SK-N-MC (cell line): ENCODE measurements around the gene STARD9.

Experiments
- DNase-seq: peaks from one replicate; pipeline ENCODE4 v3.0.0-alpha.2; 2011; ENCODE audit warnings: low read depth, low spot score
- H3K27ac ChIP-seq: fragments of 200-600 bp; sonication (generic); 2 replicates; pipeline ENCODE4 v1.5.1; 2016; ENCODE audit warnings: mixed run types
- H3K36me3 ChIP-seq: fragments of 200-600 bp; sonication (generic); 2 replicates; pipeline ENCODE4 v1.6.1; 2017; ENCODE audit warnings: antibody characterized with exemption, low read length, mixed read lengths; ENCODE audit not compliant: insufficient read depth
- H3K4me3 ChIP-seq: fragments of 200-600 bp; sonication (generic); 2 replicates; pipeline ENCODE4 v1.5.1; 2016
- H3K9ac ChIP-seq: fragments of 200-600 bp; sonication (generic); 2 replicates; pipeline ENCODE4 v1.8.0; 2017; ENCODE audit warnings: mixed run types, mixed read lengths; ENCODE audit not compliant: insufficient read length
- H3K9me3 ChIP-seq: fragments of 200-600 bp; sonication (generic); 2 replicates; pipeline ENCODE4 v1.6.1; 2017; ENCODE audit warnings: low read depth, mild to moderate bottlenecking, antibody characterized with exemption, low read length, moderate library complexity, mixed read lengths
- EZH2 ChIP-seq: fragments of 200-600 bp; sonication (generic); IDR thresholded peaks from one replicate; pipeline ENCODE4 v1.6.1; 2017; ENCODE audit warnings: antibody characterized with exemption
- FOXP2 ChIP-seq: optimal IDR thresholded peaks from 2 replicates; pipeline ENCODE3; 2011; ENCODE audit warnings: mild to moderate bottlenecking, moderate library complexity; ENCODE audit not compliant: insufficient read depth; ENCODE audit errors: extremely low read length, control extremely low read depth
- POLR2AphosphoS5 ChIP-seq: IDR thresholded peaks from 2 replicates; pipeline ENCODE4 v1.6.1; 2012; ENCODE audit warnings: mild to moderate bottlenecking, low read depth, low read length, borderline replicate concordance

The STARD9 gene

GRCh38 chr15:42582569-42583375 lies 7.4 kb downstream of the STARD9 start:
- no peak for DNase-seq
- TF ChIP-seq EZH2 (no peak), FOXP2 (no peak), POLR2AphosphoS5 (no peak)
- Histone ChIP-seq H3K27ac (no peak overlapping the region), H3K36me3 (peaks cover 4% of the 10 kb centered on the region; the same call in 1 of the 2 replicates), H3K9me3 (no peaks in the 10 kb centered on the region), H3K4me3 (no peak overlapping the region), H3K9ac (no peak overlapping the region)

- Histone ChIP-seq H3K4me3 (no peak overlapping the region), H3K9me3 (no peaks in the 10 kb centered on the region), H3K9ac (no peak overlapping the region), H3K36me3 (peaks cover 4% of the 10 kb centered on the region; the same call in 1 of the 2 replicates), H3K27ac (no peak overlapping the region)
- no peak for DNase-seq
- no peak for TF ChIP-seq POLR2AphosphoS5
- TF ChIP-seq FOXP2, result no peak
- TF ChIP-seq EZH2, result no peak
Measured at GRCh38 chr15:42584031-42584765, 8.8 kb downstream of the STARD9 start.

- no peak overlapping the region for H3K27ac ChIP-seq
- H3K9ac ChIP-seq, result no peak overlapping the region
- no peak overlapping the region for H3K4me3 ChIP-seq
- no peak for DNase-seq
- H3K36me3 ChIP-seq, result peaks cover 3% of the 10 kb centered on the region; the same call in 1 of the 2 replicates
- no peaks in the 10 kb centered on the region for H3K9me3 ChIP-seq
- TF ChIP-seq EZH2 (no peak), FOXP2 (no peak), POLR2AphosphoS5 (no peak)
Measured at GRCh38 chr15:42590619-42591237, 15.3 kb downstream of the STARD9 start.

GRCh38 chr15:42591238-42591934 lies 16.0 kb downstream of the STARD9 start:
- Histone ChIP-seq H3K36me3 (no peaks in the 10 kb centered on the region; the same call in 1 of the 2 replicates), H3K4me3 (no peak overlapping the region), H3K9me3 (no peaks in the 10 kb centered on the region), H3K27ac (no peak overlapping the region), H3K9ac (no peak overlapping the region)
- DNase-seq, result no peak
- TF ChIP-seq EZH2 (no peak), FOXP2 (no peak), POLR2AphosphoS5 (no peak)

GRCh38 chr15:42592716-42593115 lies 17.3 kb downstream of the STARD9 start:
- no peak overlapping the region for H3K9ac ChIP-seq
- H3K36me3 ChIP-seq, result no peaks in the 10 kb centered on the region
- no peak for DNase-seq
- H3K4me3 ChIP-seq, result no peak overlapping the region
- H3K9me3 ChIP-seq, result no peaks in the 10 kb centered on the region
- TF ChIP-seq POLR2AphosphoS5 (no peak), EZH2 (no peak), FOXP2 (no peak)
- no peak overlapping the region for H3K27ac ChIP-seq

- H3K36me3 ChIP-seq, result no peaks in the 10 kb centered on the region
- DNase-seq, result no peak
- H3K27ac ChIP-seq, result no peak overlapping the region
- H3K4me3 ChIP-seq, result no peak overlapping the region
- H3K9me3 ChIP-seq, result no peaks in the 10 kb centered on the region
- H3K9ac ChIP-seq, result no peak overlapping the region
- no peak for TF ChIP-seq EZH2
- TF ChIP-seq POLR2AphosphoS5, result no peak
- no peak for TF ChIP-seq FOXP2
Measured at GRCh38 chr15:42593143-42593542, 17.7 kb downstream of the STARD9 start.

GRCh38 chr15:42594095-42594494 lies 18.7 kb downstream of the STARD9 start:
- H3K9me3 ChIP-seq, result no peaks in the 10 kb centered on the region
- DNase-seq, result no peak
- H3K36me3 ChIP-seq, result no peaks in the 10 kb centered on the region
- H3K27ac ChIP-seq, result no peak overlapping the region
- no peak overlapping the region for H3K9ac ChIP-seq
- TF ChIP-seq POLR2AphosphoS5, result no peak
- TF ChIP-seq FOXP2, result no peak
- TF ChIP-seq EZH2, result no peak
- H3K4me3 ChIP-seq, result no peak overlapping the region
